H9 (cell line): Measurements from ENCODE around the gene SYNPO. TPM values are rescaled to one million over a fixed set of nuclear protein-coding genes. Genes with fewer than 3 reads are reported as not detected.

Experiments used
- DNase-seq: peaks from one replicate; pipeline ENCODE4 v3.0.0-alpha.2; 2017
- H2AFZ ChIP-seq: one replicate; pipeline ENCODE4 v1.6.1; 2013; ENCODE audit warnings: mild to moderate bottlenecking, low read length, control low read depth, moderate library complexity
- H2AK5ac ChIP-seq: 2 replicates; pipeline ENCODE4 v1.6.1; 2013; ENCODE audit warnings: low read length, control low read depth, mixed read lengths; ENCODE audit not compliant: insufficient read length
- H2BK120ac ChIP-seq: one replicate; pipeline ENCODE4 v1.6.1; 2013; ENCODE audit warnings: low read depth, mild to moderate bottlenecking, low read length, control low read depth, inconsistent platforms; ENCODE audit not compliant: poor library complexity, severe bottlenecking
- H2BK12ac ChIP-seq: 2 replicates; pipeline ENCODE4 v1.6.1; 2013; ENCODE audit warnings: low read length, control low read depth, mixed read lengths, low read depth; ENCODE audit not compliant: insufficient read length
- H2BK15ac ChIP-seq: 2 replicates; pipeline ENCODE4 v1.6.1; 2013; ENCODE audit warnings: low read depth, low read length, control low read depth
- H2BK20ac ChIP-seq: one replicate; pipeline ENCODE4 v1.6.1; 2013; ENCODE audit warnings: low read depth, mild to moderate bottlenecking, low read length, control low read depth, inconsistent platforms; ENCODE audit not compliant: poor library complexity, severe bottlenecking
- H2BK5ac ChIP-seq: 2 replicates; pipeline ENCODE4 v1.6.1; 2013; ENCODE audit warnings: low read length, control low read depth, mixed read lengths; ENCODE audit not compliant: insufficient read length
- H3K14ac ChIP-seq: 2 replicates; pipeline ENCODE4 v1.6.1; 2013; ENCODE audit warnings: low read length, control low read depth; ENCODE audit not compliant: insufficient read depth
- H3K18ac ChIP-seq: 2 replicates; pipeline ENCODE4 v1.6.1; 2013; ENCODE audit warnings: low read depth, mild to moderate bottlenecking, mixed read lengths, low read length, control low read depth; ENCODE audit not compliant: insufficient read length
- H3K23ac ChIP-seq: 2 replicates; pipeline ENCODE4 v1.6.1; 2013; ENCODE audit warnings: low read length, control low read depth, mixed read lengths, low read depth; ENCODE audit not compliant: insufficient read length
- H3K23me2 ChIP-seq: 2 replicates; pipeline ENCODE4 v1.6.1; 2013; ENCODE audit warnings: low read depth, mild to moderate bottlenecking, mixed read lengths, low read length, control low read depth; ENCODE audit not compliant: insufficient read length, poor library complexity, severe bottlenecking
- H3K27ac ChIP-seq: 2 replicates; pipeline ENCODE4 v1.5.1; 2013; ENCODE audit warnings: low read length, control low read depth, mixed read lengths, low read depth; ENCODE audit not compliant: insufficient read length
- H3K27me3 ChIP-seq: 2 replicates; pipeline ENCODE4 v1.6.1; 2013; ENCODE audit warnings: low read length, control low read depth, inconsistent platforms; ENCODE audit not compliant: insufficient read depth
- H3K4ac ChIP-seq: 2 replicates; pipeline ENCODE4 v1.6.1; 2013; ENCODE audit warnings: low read depth, mild to moderate bottlenecking, control low read depth, inconsistent platforms, low read length, moderate library complexity
- H3K4me1 ChIP-seq: 2 replicates; pipeline ENCODE4 v1.6.1; 2013; ENCODE audit warnings: low read length, control low read depth, inconsistent platforms; ENCODE audit not compliant: insufficient read depth
- H3K4me2 ChIP-seq: 2 replicates; pipeline ENCODE4 v1.6.1; 2013; ENCODE audit warnings: low read length, control low read depth, mixed read lengths; ENCODE audit not compliant: insufficient read length, insufficient read depth
- H3K56ac ChIP-seq: 2 replicates; pipeline ENCODE4 v1.6.1; 2013; ENCODE audit warnings: low read depth, mild to moderate bottlenecking, mixed read lengths, low read length, control low read depth; ENCODE audit not compliant: insufficient read length
- H3K79me1 ChIP-seq: 2 replicates; pipeline ENCODE4 v1.6.1; 2013; ENCODE audit warnings: low read depth, mild to moderate bottlenecking, moderate library complexity, low read length, control low read depth, inconsistent platforms; ENCODE audit not compliant: insufficient read depth, poor library complexity, severe bottlenecking
- H3K79me2 ChIP-seq: 2 replicates; pipeline ENCODE4 v1.6.1; 2013; ENCODE audit warnings: low read length, control low read depth, inconsistent platforms; ENCODE audit not compliant: insufficient read depth
- H3K9ac ChIP-seq: 2 replicates; pipeline ENCODE4 v1.6.1; 2013; ENCODE audit warnings: low read length, control low read depth, mixed read lengths; ENCODE audit not compliant: insufficient read length; ENCODE audit errors: extremely low read depth
- H3K9me3 ChIP-seq: one replicate; pipeline ENCODE4 v1.6.1; 2013; ENCODE audit warnings: low read depth, low read length, inconsistent platforms; ENCODE audit not compliant: control insufficient read depth
- H3T11ph ChIP-seq: one replicate; pipeline ENCODE4 v1.6.1; 2013; ENCODE audit warnings: mild to moderate bottlenecking, low read length, control low read depth, inconsistent platforms
- H4K20me1 ChIP-seq: one replicate; pipeline ENCODE4 v1.6.1; 2013; ENCODE audit not compliant: control insufficient read depth, insufficient read length, insufficient read depth
- H4K5ac ChIP-seq: 2 replicates; pipeline ENCODE4 v1.6.1; 2013; ENCODE audit warnings: low read depth, mild to moderate bottlenecking, mixed read lengths, low read length, control low read depth; ENCODE audit not compliant: insufficient read length
- H4K8ac ChIP-seq: replicated peaks from 2 replicates; pipeline ENCODE4 v1.6.1; 2013; ENCODE audit warnings: low read length, control low read depth, mixed read lengths, low read depth; ENCODE audit not compliant: insufficient read length
- H4K91ac ChIP-seq: 2 replicates; pipeline ENCODE4 v1.6.1; 2013; ENCODE audit warnings: low read depth, mild to moderate bottlenecking, moderate library complexity, mixed read lengths, low read length, control low read depth; ENCODE audit not compliant: insufficient read length
- H3K27ac Mint-ChIP-seq, 3 experiments: 2 replicates in 2 of 3; 3 replicates in 1 of 3; pipeline ENCODE4 v1.8.0; 2020 to 2021; ENCODE audit warnings: mixed read lengths in 3 of 3, mild to moderate bottlenecking in 1 of 3, moderate library complexity in 1 of 3
- H3K27me3 Mint-ChIP-seq: 2 replicates; pipeline ENCODE4 v1.8.0; 2021; ENCODE audit warnings: low read depth, mild to moderate bottlenecking, moderate library complexity, mixed read lengths
- H3K36me3 Mint-ChIP-seq, 3 experiments: 2 replicates in 2 of 3; 3 replicates in 1 of 3; pipeline ENCODE4 v1.8.0; 2020 to 2021; ENCODE audit warnings: low read depth in 3 of 3, mixed read lengths in 3 of 3; ENCODE audit not compliant: insufficient read depth in 1 of 3
- H3K4me1 Mint-ChIP-seq, 2 experiments: 2 replicates each; pipeline ENCODE4 v1.8.0; 2020; ENCODE audit warnings: mixed read lengths in 2 of 2
- H3K4me3 Mint-ChIP-seq, 2 experiments: 2 replicates in 1 of 2; 3 replicates in 1 of 2; pipeline ENCODE4 v1.8.0; 2020 to 2021; ENCODE audit warnings: mild to moderate bottlenecking in 2 of 2, mixed read lengths in 2 of 2, moderate library complexity in 1 of 2
- H3K9me3 Mint-ChIP-seq, 2 experiments: 2 replicates in 1 of 2; 3 replicates in 1 of 2; pipeline ENCODE4 v1.8.0; 2020; ENCODE audit warnings: mild to moderate bottlenecking in 2 of 2, mixed read lengths in 2 of 2, moderate library complexity in 1 of 2
- WGBS: extraction: QIAGEN DNeasy Blood & Tissue Kit; methylation state at CpG from one replicate; pipeline ENCODE4 v1.1.7; 2013; ENCODE audit warnings: missing lambda C conversion rate, low lambda C conversion rate, mixed read lengths; ENCODE audit not compliant: insufficient read length; ENCODE audit errors: extremely low coverage; 5-methylcytosine and 5-hydroxymethylcytosine counted together
- total RNA-seq: library from RNA; stranded (reverse); gene quantifications from 2 replicates; pipeline ENCODE4 v1.2.1, GENCODE V29; 2021
- TF ChIP-seq, protein P1 (sequence below): fragments of 200-600 bp; sonication (generic); conservative IDR thresholded peaks from 3 replicates; pipeline ENCODE4 v1.8.0; 2021; ENCODE audit warnings: antibody characterized with exemption, mild to moderate bottlenecking

SYNPO gene
- total RNA-seq, 1 experiment from 2014 or later = 1.7 TPM

- no CpG with 5 or more reads among the region's 5 CpGs for WGBS
- no peak overlapping the region for H3K4ac ChIP-seq
- no peaks in the 10 kb centered on the region for H3K23me2 ChIP-seq
- no peak overlapping the region for H2BK12ac ChIP-seq
- Mint-ChIP-seq H3K9me3 (no peaks in the 10 kb centered on the region), H3K4me1 (peaks cover 50 to 64% of the 10 kb centered on the region in 2 experiments), H3K27me3 (peaks cover 2% of the 10 kb centered on the region; the same call in 1 of the 2 replicates), H3K36me3 (no peaks in the 10 kb centered on the region), H3K27ac (no peak overlapping the region), H3K4me3 (no peak overlapping the region)
- TF ChIP-seq, protein P1, sequence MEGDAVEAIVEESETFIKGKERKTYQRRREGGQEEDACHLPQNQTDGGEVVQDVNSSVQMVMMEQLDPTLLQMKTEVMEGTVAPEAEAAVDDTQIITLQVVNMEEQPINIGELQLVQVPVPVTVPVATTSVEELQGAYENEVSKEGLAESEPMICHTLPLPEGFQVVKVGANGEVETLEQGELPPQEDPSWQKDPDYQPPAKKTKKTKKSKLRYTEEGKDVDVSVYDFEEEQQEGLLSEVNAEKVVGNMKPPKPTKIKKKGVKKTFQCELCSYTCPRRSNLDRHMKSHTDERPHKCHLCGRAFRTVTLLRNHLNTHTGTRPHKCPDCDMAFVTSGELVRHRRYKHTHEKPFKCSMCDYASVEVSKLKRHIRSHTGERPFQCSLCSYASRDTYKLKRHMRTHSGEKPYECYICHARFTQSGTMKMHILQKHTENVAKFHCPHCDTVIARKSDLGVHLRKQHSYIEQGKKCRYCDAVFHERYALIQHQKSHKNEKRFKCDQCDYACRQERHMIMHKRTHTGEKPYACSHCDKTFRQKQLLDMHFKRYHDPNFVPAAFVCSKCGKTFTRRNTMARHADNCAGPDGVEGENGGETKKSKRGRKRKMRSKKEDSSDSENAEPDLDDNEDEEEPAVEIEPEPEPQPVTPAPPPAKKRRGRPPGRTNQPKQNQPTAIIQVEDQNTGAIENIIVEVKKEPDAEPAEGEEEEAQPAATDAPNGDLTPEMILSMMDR = no peak
- H4K91ac ChIP-seq = no peak overlapping the region
- no peaks in the 10 kb centered on the region for H3K27me3 ChIP-seq
- H4K20me1 ChIP-seq = no peaks in the 10 kb centered on the region
- H3K79me1 ChIP-seq = no peaks in the 10 kb centered on the region
- no peak overlapping the region for H4K5ac ChIP-seq
- H3K27ac ChIP-seq = no peak overlapping the region
- H3K56ac ChIP-seq = no peak overlapping the region
- no peak overlapping the region for H2BK20ac ChIP-seq
- H2AFZ ChIP-seq = no peak overlapping the region
- DNase-seq = no peak
- H3K79me2 ChIP-seq = no peaks in the 10 kb centered on the region
- no peak overlapping the region for H3T11ph ChIP-seq
- H2BK15ac ChIP-seq = no peak overlapping the region
- H3K4me1 ChIP-seq = peaks cover 2% of the 10 kb centered on the region; the same call in 1 of the 2 replicates
- no peak overlapping the region for H2BK5ac ChIP-seq
- no peak overlapping the region for H3K9ac ChIP-seq
- no peak overlapping the region for H3K18ac ChIP-seq
- no peak overlapping the region for H2BK120ac ChIP-seq
- no peak overlapping the region for H3K4me2 ChIP-seq
- H3K23ac ChIP-seq = no peak overlapping the region
- no peaks in the 10 kb centered on the region for H3K9me3 ChIP-seq
- no peak overlapping the region for H3K14ac ChIP-seq
- H4K8ac ChIP-seq = no peak overlapping the region
- H2AK5ac ChIP-seq = no peak overlapping the region
Measured at GRCh38 chr5:150639751-150640150, 709 bp upstream of the SYNPO start.
